Activated naive CD8-positive, alpha-beta T cell treated with anti-CD3 and anti-CD28 coated beads, Interleukin-2, amount 10 ng/mL, durations not matched to agents 7 days and 5 days (primary cell): ENCODE measurements around the gene WDR27. TPM values are rescaled to one million over a fixed set of nuclear protein-coding genes. Genes with fewer than 3 reads are reported as not detected.
A peak's percentile ranks its signal among the peaks of the same experiment; 100 is the strongest.

Experiments used
- ATAC-seq: fragments of 150-1000 bp; cut with Tn5 transposase; one replicate; pipeline ENCODE4 v1.10.0; 2021; ENCODE audit warnings: low read depth, moderate library complexity
- POLR2A ChIA-PET: fragments of 350-600 bp; sonication (Branson Sonifier 250); formaldehyde crosslinking; loops from one replicate; lab custom pipeline; 2021; ENCODE audit warnings: antibody characterized with exemption; lab: Charles Lee
- DNase-seq: peaks from one replicate; pipeline ENCODE4 v3.0.0; 2021
- H3K27ac Mint-ChIP-seq: one replicate; pipeline ENCODE4 v1.8.0; 2022; ENCODE audit warnings: mild to moderate bottlenecking, mixed read lengths
- H3K27me3 Mint-ChIP-seq: one replicate; pipeline ENCODE4 v1.8.0; 2022; ENCODE audit warnings: mild to moderate bottlenecking, moderate library complexity, mixed read lengths
- H3K36me3 Mint-ChIP-seq: one replicate; pipeline ENCODE4 v1.8.0; 2021; ENCODE audit warnings: mild to moderate bottlenecking, mixed read lengths
- H3K4me1 Mint-ChIP-seq: one replicate; pipeline ENCODE4 v1.8.0; 2021; ENCODE audit warnings: mixed read lengths
- H3K4me3 Mint-ChIP-seq: one replicate; pipeline ENCODE4 v1.8.0; 2022; ENCODE audit warnings: mild to moderate bottlenecking, moderate library complexity, mixed read lengths
- H3K9me3 Mint-ChIP-seq: one replicate; pipeline ENCODE4 v1.8.0; 2021; ENCODE audit warnings: mixed read lengths
- total RNA-seq, 2 experiments: library from RNA; stranded (reverse); gene quantifications; one replicate each; pipeline ENCODE4 v1.2.3, GENCODE V29; 2021

The WDR27 gene
- total RNA-seq, 2 experiments from 2014 or later = 37.6 to 39.6 TPM

GRCh38 chr6:169723991-169724493 is 22.2 kb upstream of the WDR27 start:
- H3K27ac Mint-ChIP-seq = peak overlapping the region; percentile 71
- ATAC-seq (peak; percentile 35), DNase-seq (peak; percentile 71)
- H3K27me3 Mint-ChIP-seq = peaks cover 4% of the 10 kb centered on the region
- H3K9me3 Mint-ChIP-seq = no peaks in the 10 kb centered on the region
- peak overlapping the region; percentile 74 for H3K4me3 Mint-ChIP-seq
- peaks cover 36% of the 10 kb centered on the region for H3K4me1 Mint-ChIP-seq
- H3K36me3 Mint-ChIP-seq = peaks cover 15% of the 10 kb centered on the region
- POLR2A ChIA-PET = interaction anchor here (0.6 to 2.9 kb wide), 4 partner anchors 22 to 738 kb away, joined by 3 to 20 read pairs (median 12); partner anchors contain the start of genes C6orf120, DYNLT2, ERMARD and WDR27

DNA sequence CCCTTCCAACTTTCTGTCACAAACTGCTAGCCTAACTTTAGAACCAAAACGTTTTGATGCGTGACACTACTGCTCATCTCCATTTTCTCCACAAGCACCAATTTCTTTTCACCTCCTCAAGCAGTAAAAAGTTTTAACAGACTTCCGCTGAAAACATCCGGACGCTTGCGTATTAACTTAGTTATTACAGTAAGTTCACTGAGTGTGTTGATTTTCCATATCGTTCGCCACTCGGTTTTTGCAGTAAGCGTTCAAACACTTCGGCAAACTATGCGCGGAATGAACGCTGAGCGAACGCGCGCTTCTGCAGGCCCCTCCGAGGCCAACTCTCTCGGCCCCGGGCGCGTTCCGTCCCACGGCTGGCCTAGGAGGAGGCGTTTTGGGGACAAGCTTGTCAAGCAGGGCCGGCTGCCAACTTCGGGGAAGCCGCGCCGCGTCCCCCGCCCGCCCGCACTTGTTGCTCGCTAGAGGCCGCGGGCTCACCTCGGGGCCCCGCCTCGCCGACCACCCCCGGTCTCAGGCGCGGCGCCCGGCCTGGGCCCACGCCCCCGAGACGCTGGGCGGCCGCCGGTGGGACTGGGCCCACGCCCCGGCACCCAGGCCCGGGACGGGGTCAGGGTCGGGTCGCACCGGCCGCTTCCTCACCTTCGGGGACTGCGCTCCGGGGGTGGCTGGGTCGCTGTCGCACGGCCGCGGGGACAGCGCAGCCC is 21.5 kb upstream of the WDR27 start:
- peak overlapping the region; percentile 94 for H3K4me3 Mint-ChIP-seq
- DNase-seq = peak; percentile 79
- peaks cover 36% of the 10 kb centered on the region for H3K4me1 Mint-ChIP-seq
- H3K9me3 Mint-ChIP-seq = no peaks in the 10 kb centered on the region
- ATAC-seq = peak; percentile 44
- H3K27ac Mint-ChIP-seq = peak overlapping the region; percentile 95
- peaks cover 17% of the 10 kb centered on the region for H3K36me3 Mint-ChIP-seq
- peaks cover 4% of the 10 kb centered on the region for H3K27me3 Mint-ChIP-seq
- POLR2A ChIA-PET = interaction anchor here (1.1 to 2.9 kb wide), 3 partner anchors 21 to 29 kb away, joined by 3 to 20 read pairs (median 15); partner anchors contain the start of genes C6orf120, DYNLT2, ERMARD and WDR27

DNA sequence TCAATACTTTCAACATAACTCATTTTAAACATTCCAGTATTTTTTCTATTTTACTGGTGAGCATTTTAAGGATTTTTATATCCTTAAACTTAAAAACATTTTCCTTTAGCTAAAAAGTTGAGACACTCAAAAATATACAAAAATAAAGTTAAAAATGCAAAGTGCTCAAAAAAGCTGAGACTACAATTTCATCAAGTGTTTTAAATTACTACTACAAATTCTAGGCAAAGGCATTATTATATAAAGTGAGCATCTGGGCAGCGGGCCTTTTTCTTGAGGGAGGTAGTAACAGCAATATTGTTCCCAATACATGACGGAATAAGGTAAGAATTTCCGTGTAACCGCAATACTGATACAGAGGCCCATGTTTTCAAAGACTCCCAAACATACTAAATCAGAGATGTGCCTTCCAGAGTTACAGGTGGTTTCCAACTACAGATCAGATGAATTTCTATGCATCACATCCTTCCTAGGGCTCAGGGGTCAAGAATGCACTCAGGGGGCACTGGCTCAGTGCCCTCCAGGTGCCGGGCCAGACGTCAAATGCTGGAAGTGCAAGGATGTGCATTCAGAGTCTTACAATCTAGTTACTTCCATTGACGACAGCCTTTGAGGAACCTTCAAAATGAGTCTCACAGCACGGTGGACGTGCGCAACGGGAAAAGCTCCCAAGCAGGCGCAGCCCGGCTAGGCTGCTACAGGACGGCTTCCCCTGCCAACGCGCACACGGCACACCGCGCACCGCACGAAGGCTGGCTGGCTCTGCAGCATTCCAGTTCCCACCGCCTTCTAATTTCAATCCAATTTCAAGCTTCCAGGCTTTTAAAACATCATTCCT is 20.8 kb upstream of the WDR27 start:
- peaks cover 31% of the 10 kb centered on the region for H3K4me1 Mint-ChIP-seq
- H3K9me3 Mint-ChIP-seq = no peaks in the 10 kb centered on the region
- POLR2A ChIA-PET = interaction anchor here (0.6 to 2.9 kb wide), 4 partner anchors 20 to 97 kb away, joined by 3 to 20 read pairs (median 9); partner anchors contain the start of genes C6orf120, DYNLT2, ERMARD and WDR27
- H3K27ac Mint-ChIP-seq = peak overlapping the region; percentile 95
- peaks cover 4% of the 10 kb centered on the region for H3K27me3 Mint-ChIP-seq
- peak; percentile 29 for ATAC-seq
- DNase-seq = peak; percentile 52
- H3K4me3 Mint-ChIP-seq = peak overlapping the region; percentile 94
- H3K36me3 Mint-ChIP-seq = peaks cover 17% of the 10 kb centered on the region

DNA sequence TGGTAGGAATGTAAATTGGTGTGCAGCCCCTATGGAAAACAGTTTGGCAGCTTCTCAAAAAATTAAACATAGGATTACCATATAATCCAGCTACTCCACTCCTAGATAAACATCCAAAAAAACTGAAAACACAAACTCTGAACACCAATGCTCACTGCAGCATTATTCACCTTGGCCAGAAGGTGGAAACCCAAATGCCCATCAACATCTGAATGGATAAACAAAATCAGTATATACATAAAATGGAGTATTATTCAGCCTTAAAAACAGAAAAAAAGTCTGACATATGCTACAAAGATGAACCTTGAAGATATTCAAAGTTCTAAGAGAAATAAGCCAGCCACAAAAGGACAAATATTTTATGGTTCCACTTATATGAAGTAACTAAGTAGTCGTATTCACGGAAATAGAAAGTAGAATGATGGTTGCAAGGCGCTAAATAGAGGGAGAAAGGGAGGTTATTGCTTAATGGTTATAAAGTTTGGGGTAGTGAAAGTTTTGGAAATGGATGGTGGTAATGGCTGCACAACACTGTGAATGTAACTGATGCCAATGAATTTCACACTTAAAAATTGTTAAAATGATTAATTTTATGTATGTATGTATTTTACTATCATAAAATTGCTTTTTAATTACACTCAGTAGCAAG is 18.5 kb upstream of the WDR27 start:
- DNase-seq (no peak), ATAC-seq (no peak)
- Mint-ChIP-seq H3K27ac (no peak overlapping the region), H3K4me1 (peaks cover 23% of the 10 kb centered on the region), H3K36me3 (peaks cover 22% of the 10 kb centered on the region), H3K9me3 (no peaks in the 10 kb centered on the region), H3K27me3 (no peaks in the 10 kb centered on the region), H3K4me3 (no peak overlapping the region)
- POLR2A ChIA-PET = interaction anchor here (1.3 kb wide), 1 partner anchor 18 kb away, joined by 4 read pairs; the partner anchor contains the start of gene C6orf120

GRCh38 chr6:169719117-169719516 is 17.3 kb upstream of the WDR27 start:
- POLR2A ChIA-PET = interaction anchor here (1.0 to 1.3 kb wide), 2 partner anchors 16 to 33 kb away, joined by 3 to 4 read pairs; partner anchors contain the start of genes C6orf120, DYNLT2 and ERMARD
- no peak for DNase-seq
- ATAC-seq = no peak
- Mint-ChIP-seq H3K9me3 (no peaks in the 10 kb centered on the region), H3K27ac (no peak overlapping the region), H3K4me3 (no peak overlapping the region), H3K36me3 (peaks cover 24% of the 10 kb centered on the region), H3K4me1 (peaks cover 20% of the 10 kb centered on the region), H3K27me3 (no peaks in the 10 kb centered on the region)

GRCh38 chr6:169714595-169714994 is 12.8 kb upstream of the WDR27 start:
- DNase-seq = no peak
- Mint-ChIP-seq H3K9me3 (no peaks in the 10 kb centered on the region), H3K4me3 (no peak overlapping the region), H3K27ac (no peak overlapping the region), H3K4me1 (peaks cover 5% of the 10 kb centered on the region), H3K27me3 (no peaks in the 10 kb centered on the region), H3K36me3 (peaks cover 16% of the 10 kb centered on the region)
- ATAC-seq = no peak
- POLR2A ChIA-PET = no interaction called here

- H3K27ac Mint-ChIP-seq = no peak overlapping the region
- H3K4me1 Mint-ChIP-seq = peaks cover under 1% of the 10 kb centered on the region
- ATAC-seq (no peak), DNase-seq (no peak)
- H3K4me3 Mint-ChIP-seq = no peak overlapping the region
- H3K27me3 Mint-ChIP-seq = no peaks in the 10 kb centered on the region
- H3K9me3 Mint-ChIP-seq = no peaks in the 10 kb centered on the region
- peaks cover 12% of the 10 kb centered on the region for H3K36me3 Mint-ChIP-seq
- POLR2A ChIA-PET = interaction anchor here (0.7 kb wide), 1 partner anchor 864 kb away, joined by 4 read pairs; no protein-coding TSS in a partner anchor
Measured at GRCh38 chr6:169714178-169714577, 12.3 kb upstream of the WDR27 start.

GRCh38 chr6:169710009-169710408 is 8.2 kb upstream of the WDR27 start:
- Mint-ChIP-seq H3K27me3 (no peaks in the 10 kb centered on the region), H3K27ac (no peak overlapping the region)
- POLR2A ChIA-PET = interaction anchor here (0.7 to 0.9 kb wide), 2 partner anchors 42 to 99 kb away, joined by 3 read pairs; partner anchors contain the start of genes DYNLT2 and ERMARD

DNA sequence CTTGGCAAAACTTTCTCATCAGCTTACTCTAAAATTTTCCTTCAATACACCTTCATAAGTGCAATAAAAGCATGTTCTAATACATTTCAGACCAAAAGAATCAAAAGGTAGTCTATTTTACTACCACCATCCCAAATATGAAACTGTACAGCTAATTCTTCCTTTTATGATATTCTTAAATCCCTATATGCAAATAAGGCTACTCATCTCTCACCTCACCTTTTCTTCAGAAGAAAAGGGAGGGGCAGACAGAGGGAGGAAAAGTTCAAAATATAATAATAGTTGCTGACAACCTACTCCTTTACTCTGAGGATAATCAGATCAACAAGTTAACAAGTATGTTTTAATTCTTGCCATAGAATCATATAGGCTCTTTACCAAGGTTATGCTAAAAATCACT is 7.5 kb upstream of the WDR27 start:
- POLR2A ChIA-PET = interaction anchor here (0.9 kb wide), 1 partner anchor 43 kb away, joined by 3 read pairs; the partner anchor contains the start of genes DYNLT2 and ERMARD
- DNase-seq = no peak
- H3K4me1 Mint-ChIP-seq = peaks cover 12% of the 10 kb centered on the region
- no peak for ATAC-seq
- H3K36me3 Mint-ChIP-seq = peaks cover 4% of the 10 kb centered on the region
- H3K9me3 Mint-ChIP-seq = no peaks in the 10 kb centered on the region
- no peak overlapping the region for H3K27ac Mint-ChIP-seq
- no peak overlapping the region for H3K4me3 Mint-ChIP-seq
- no peaks in the 10 kb centered on the region for H3K27me3 Mint-ChIP-seq

More at GRCh38 chr6:169710009-169710408, 8.2 kb upstream of the WDR27 start:
- no peak overlapping the region for H3K4me3 Mint-ChIP-seq
- H3K36me3 Mint-ChIP-seq = peaks cover 6% of the 10 kb centered on the region
- H3K4me1 Mint-ChIP-seq = peaks cover 6% of the 10 kb centered on the region
- no peak for DNase-seq
- H3K9me3 Mint-ChIP-seq = no peaks in the 10 kb centered on the region
- ATAC-seq = no peak

- H3K27ac Mint-ChIP-seq = no peak overlapping the region
- POLR2A ChIA-PET = no interaction called here
- no peak overlapping the region for H3K4me3 Mint-ChIP-seq
- DNase-seq (no peak), ATAC-seq (no peak)
- H3K27me3 Mint-ChIP-seq = no peaks in the 10 kb centered on the region
- peaks cover 24% of the 10 kb centered on the region for H3K4me1 Mint-ChIP-seq
- no peaks in the 10 kb centered on the region for H3K9me3 Mint-ChIP-seq
- H3K36me3 Mint-ChIP-seq = peaks cover 9% of the 10 kb centered on the region
Measured at GRCh38 chr6:169707772-169708171, 5.9 kb upstream of the WDR27 start.

DNA sequence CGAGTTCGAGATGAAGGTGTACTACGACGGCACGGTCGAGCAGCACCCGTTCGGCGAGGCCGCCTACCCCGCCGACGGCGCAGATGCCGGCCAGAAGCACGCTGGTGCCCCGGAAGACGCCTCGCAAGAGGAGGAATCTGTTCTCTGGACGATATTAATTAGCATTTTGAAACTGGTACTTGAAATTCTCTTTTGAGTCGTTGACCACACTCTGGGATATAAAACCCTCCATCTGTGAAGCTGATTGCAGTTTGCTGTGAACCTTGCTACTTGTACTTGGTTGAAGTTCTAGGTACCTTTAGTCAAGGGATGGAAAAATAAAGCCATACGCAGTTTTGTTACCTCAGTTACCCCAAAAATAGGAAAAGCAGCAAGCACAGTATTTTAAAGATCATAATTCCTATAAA is 1.0 kb upstream of the WDR27 start:
- DNase-seq = no peak
- peak; percentile 12 for ATAC-seq
- peak overlapping the region; percentile 86 for H3K27ac Mint-ChIP-seq
- no peaks in the 10 kb centered on the region for H3K9me3 Mint-ChIP-seq
- H3K4me3 Mint-ChIP-seq = peak overlapping the region; percentile 88
- POLR2A ChIA-PET = interaction anchor here (0.6 to 3.6 kb wide), 13 partner anchors 9 to 587 kb away, joined by 3 to 36 read pairs (median 5); partner anchors contain the start of genes DYNLT2, ERMARD and PHF10
- H3K4me1 Mint-ChIP-seq = peaks cover 40% of the 10 kb centered on the region
- peaks cover 11% of the 10 kb centered on the region for H3K36me3 Mint-ChIP-seq
- no peaks in the 10 kb centered on the region for H3K27me3 Mint-ChIP-seq

DNA sequence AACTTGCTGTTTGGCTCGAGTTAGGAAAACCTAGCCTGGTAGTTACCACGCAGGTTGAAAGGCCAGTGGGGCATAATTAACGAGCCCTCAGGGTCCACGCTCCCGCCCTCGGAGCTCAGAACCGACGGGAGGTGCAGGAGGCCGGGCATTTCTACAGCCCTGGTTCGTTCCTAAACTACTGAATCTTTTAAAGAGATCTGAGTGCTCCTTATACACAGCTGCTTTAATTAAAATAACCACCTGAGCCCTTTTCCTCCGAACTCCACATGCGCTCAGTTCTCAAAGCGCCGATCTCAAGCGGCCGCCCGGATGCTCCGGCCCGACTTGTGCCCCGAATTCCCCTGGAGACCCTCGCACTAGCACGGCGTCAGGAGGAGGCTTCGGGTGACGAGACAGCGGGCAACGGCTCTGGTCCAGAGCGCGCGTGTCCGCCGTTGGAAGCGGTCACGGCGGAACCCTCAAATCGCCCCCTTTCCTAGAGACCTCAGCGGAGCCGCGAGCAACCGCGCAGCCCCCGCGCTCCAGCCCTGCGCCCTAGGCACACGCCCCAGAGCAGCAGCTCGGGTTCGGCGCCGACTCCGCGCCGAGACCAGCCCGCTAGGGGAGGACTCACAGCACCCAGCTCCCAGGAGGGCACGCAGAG is 397 bp downstream of the WDR27 start:
- Mint-ChIP-seq H3K9me3 (no peaks in the 10 kb centered on the region), H3K4me1 (peaks cover 37% of the 10 kb centered on the region), H3K27ac (peak overlapping the region; percentile 80), H3K36me3 (peaks cover 15% of the 10 kb centered on the region), H3K27me3 (no peaks in the 10 kb centered on the region), H3K4me3 (peak overlapping the region; percentile 87)
- DNase-seq (no peak), ATAC-seq (no peak)
- POLR2A ChIA-PET = interaction anchor here (0.8 to 3.6 kb wide), 12 partner anchors 10 to 883 kb away, joined by 3 to 36 read pairs (median 6); partner anchors contain the start of genes DYNLT2, ERMARD, PDCD2 and PHF10
